HepG2 (cell line): ENCODE results near the gene HLA-DPA1. TPM values are rescaled to one million over a fixed set of nuclear protein-coding genes. Genes with fewer than 3 reads are reported as not detected.

Source experiments
- ATAC-seq: fragments of 200-7000 bp; cut with Tn5 transposase; 3 replicates; pipeline ENCODE4 v1.9.1; 2020; ENCODE audit warnings: mild to moderate bottlenecking, moderate library complexity
- BruUV-seq: library from RNA; stranded (reverse); fragments of 400-500 nt; replicated peaks from 2 replicates; lab custom pipeline; 2021; lab: Mats Ljungman, UMichigan
- CTCF ChIA-PET: fragments of 300-600 bp; formaldehyde crosslinking; extraction: SDS; loops from one replicate; lab custom pipeline; 2021; ENCODE audit warnings: low total read pairs, inconsistent platforms, low intra/inter-chr PET ratio; lab: Yijun Ruan, JAX
- POLR2A ChIA-PET: fragments of 350-600 bp; sonication (Branson Sonifier 250); formaldehyde crosslinking; loops from one replicate; lab custom pipeline; 2020; ENCODE audit warnings: antibody characterized with exemption, inconsistent platforms; lab: Yijun Ruan, JAX
- DNase-seq: peaks from one replicate; pipeline ENCODE4 v3.0.0-alpha.2; 2015; ENCODE audit warnings: low spot score
- FAIRE-seq: peaks from 3 replicates; lab custom pipeline; 2011; peaks lifted over from hg19 to GRCh38; lab: Jason Lieb, UNC
- H2AFZ ChIP-seq: one replicate; pipeline ENCODE4 v1.6.1; 2011; ENCODE audit warnings: low read length, inconsistent platforms
- H3K27ac ChIP-seq: fragments of 300-600 bp; 3 replicates; pipeline ENCODE4 v1.8.0; 2011; ENCODE audit warnings: mixed run types, mild to moderate bottlenecking, mixed read lengths, low read length, inconsistent platforms; ENCODE audit not compliant: insufficient read depth; ENCODE audit errors: extremely low read length
- H3K27me3 ChIP-seq, 2 experiments: fragments of 200-600 bp in 1 of 2; 2 replicates in 1 of 2; 3 replicates in 1 of 2; pipeline versions ENCODE4 v1.6.0 to v1.8.0; 2011; ENCODE audit warnings: low read length in 2 of 2, mild to moderate bottlenecking in 2 of 2, moderate library complexity in 2 of 2, inconsistent platforms in 1 of 2; ENCODE audit not compliant: insufficient read depth in 2 of 2, control insufficient read depth in 1 of 2
- H3K36me3 ChIP-seq, 2 experiments: fragments of 200-600 bp in 1 of 2; replicated peaks in 1 of 2; 2 replicates in 1 of 2; 3 replicates in 1 of 2; pipeline versions ENCODE4 v1.5.1 to v1.8.0; 2011; ENCODE audit warnings: low read length in 2 of 2, inconsistent platforms in 1 of 2; ENCODE audit not compliant: insufficient read depth in 2 of 2, control insufficient read depth in 1 of 2
- H3K4me1 ChIP-seq: 2 replicates; pipeline ENCODE4 v1.5.1; 2012; ENCODE audit warnings: low read length, inconsistent platforms; ENCODE audit not compliant: insufficient read depth
- H3K4me2 ChIP-seq: 2 replicates; pipeline ENCODE4 v1.6.0; 2011; ENCODE audit warnings: low read depth, low read length, inconsistent platforms
- H3K4me3 ChIP-seq, 3 experiments: fragments of 200-600 bp in 1 of 3; sonication (generic), shearing (Covaris generic) in 1 of 3; replicated peaks in 1 of 3; 2 replicates each; pipeline ENCODE4 v1.5.1; 2011 to 2016; ENCODE audit warnings: low read length in 3 of 3, inconsistent platforms in 2 of 3, low read depth in 2 of 3, mild to moderate bottlenecking in 2 of 3, control low read depth in 1 of 3, mixed read lengths in 1 of 3; ENCODE audit not compliant: insufficient read depth in 1 of 3
- H3K79me2 ChIP-seq: one replicate; pipeline ENCODE4 v1.6.1; 2011; ENCODE audit warnings: low read length, inconsistent platforms; ENCODE audit not compliant: insufficient read depth
- H3K9ac ChIP-seq: 2 replicates; pipeline ENCODE4 v1.6.0; 2011; ENCODE audit warnings: mild to moderate bottlenecking, low read depth, low read length, inconsistent platforms; ENCODE audit not compliant: insufficient read depth
- H3K9me3 ChIP-seq: 2 replicates; pipeline ENCODE4 v1.5.1; 2012; ENCODE audit warnings: mild to moderate bottlenecking, low read length
- H4K20me1 ChIP-seq: 2 replicates; pipeline ENCODE4 v1.6.0; 2011; ENCODE audit warnings: inconsistent platforms, mild to moderate bottlenecking, low read length, moderate library complexity; ENCODE audit not compliant: insufficient read depth
- FOXO1 ChIP-seq: sonication (generic); formaldehyde crosslinking; IDR thresholded peaks from 2 replicates; pipeline ENCODE4 v1.4.0; 2020; ENCODE audit warnings: missing genetic modification reagents
- NFKB2 ChIP-seq: sonication (generic); formaldehyde crosslinking; IDR thresholded peaks from 2 replicates; pipeline ENCODE4 v1.4.0; 2020; ENCODE audit warnings: missing genetic modification reagents, borderline replicate concordance
- PITX1 ChIP-seq: sonication (generic); formaldehyde crosslinking; IDR thresholded peaks from 2 replicates; pipeline ENCODE4 v1.5.1; 2020; ENCODE audit warnings: mild to moderate bottlenecking, missing genetic modification reagents
- PTBP1 ChIP-seq: fragments of 200-400 bp; formaldehyde crosslinking; IDR thresholded peaks from 2 replicates; pipeline ENCODE4 v1.6.1; 2018; ENCODE audit warnings: low read length, low read depth; ENCODE audit not compliant: poor library complexity, severe bottlenecking
- SAFB2 ChIP-seq: sonication (generic); formaldehyde crosslinking; IDR thresholded peaks from 2 replicates; pipeline ENCODE4 v1.5.1; 2020; ENCODE audit warnings: missing genetic modification reagents, low read depth, mild to moderate bottlenecking, borderline replicate concordance
- ZBTB7A ChIP-seq: sonication (generic); formaldehyde crosslinking; IDR thresholded peaks from 2 replicates; pipeline ENCODE4 v1.8.0; 2022; ENCODE audit warnings: mild to moderate bottlenecking, missing genetic modification reagents
- ZEB1 ChIP-seq: IDR thresholded peaks from 2 replicates; pipeline ENCODE4 v1.6.1; 2012; ENCODE audit warnings: mild to moderate bottlenecking, low read depth, inconsistent platforms; ENCODE audit not compliant: insufficient replicate concordance
- ZFP37 ChIP-seq: sonication (generic); formaldehyde crosslinking; IDR thresholded peaks from 2 replicates; pipeline ENCODE4 v1.4.0; 2020; ENCODE audit warnings: missing genetic modification reagents, borderline replicate concordance
- ZNF260 ChIP-seq: sonication (generic); formaldehyde crosslinking; IDR thresholded peaks from 2 replicates; pipeline ENCODE4 v1.4.0; 2020; ENCODE audit warnings: missing genetic modification reagents, low read depth, mild to moderate bottlenecking, borderline replicate concordance
- ZNF329 ChIP-seq: sonication (generic); formaldehyde crosslinking; IDR thresholded peaks from 2 replicates; pipeline ENCODE4 v1.9.0; 2021; ENCODE audit warnings: low read depth, mild to moderate bottlenecking, missing genetic modification reagents
- ZNF577 ChIP-seq: sonication (generic); formaldehyde crosslinking; IDR thresholded peaks from 2 replicates; pipeline ENCODE4 v1.4.0; 2020; ENCODE audit warnings: mild to moderate bottlenecking, low read depth, missing genetic modification reagents, borderline replicate concordance
- ZNF720 ChIP-seq: sonication (generic); formaldehyde crosslinking; IDR thresholded peaks from 2 replicates; pipeline ENCODE4 v1.4.0; 2020; ENCODE audit warnings: missing genetic modification reagents
- ZSCAN20 ChIP-seq: sonication (generic); formaldehyde crosslinking; IDR thresholded peaks from 2 replicates; pipeline ENCODE4 v1.4.0; 2020; ENCODE audit warnings: missing genetic modification reagents, mild to moderate bottlenecking, borderline replicate concordance
- WGBS: methylation state at CpG from one replicate; pipeline ENCODE4 v1.1.6; 2017; ENCODE audit warnings: low lambda C conversion rate; 5-methylcytosine and 5-hydroxymethylcytosine counted together
- in situ Hi-C: cut with HindIII; loops from 2 replicates; pipeline ENCODE4 v1.10.0; 2017; ENCODE audit warnings: low pct_unique_long_range_greater_than_20kb; ENCODE audit not compliant: extremely low pct_ligation_motif_present
- intact Hi-C: fragments of 100-400 bp; cut with micrococcal nuclease; formaldehyde crosslinking; loops from one replicate; pipeline ENCODE4 v1.10.0; 2022; ENCODE audit not compliant: unreplicated experiment
- polyA plus RNA-seq, 8 experiments: library from polyadenylated mRNA; depleted of rRNA in 3 of 8; stranded (reverse) in 7 of 8; unstranded in 1 of 8; fragments of >200 nt; fragmentation: Illumina TruSeq in 4 of 8; extraction: Trizol in 4 of 8; gene quantifications; 2 replicates each; pipeline versions ENCODE4 v1.2.1 to v1.2.3, GENCODE V29; 2011 to 2016; ENCODE audit warnings: low read depth in 4 of 8, missing spikeins in 1 of 8, mixed read lengths in 1 of 8; ENCODE audit not compliant: insufficient read depth in 1 of 8
- total RNA-seq, 5 experiments: library from RNA; depleted of rRNA; stranded (reverse); fragments of >200 nt; fragmentation: Illumina TruSeq; extraction: Trizol; gene quantifications; 2 replicates each; pipeline ENCODE4 v1.2.3, GENCODE V29; 2016; ENCODE audit warnings: low read depth in 1 of 5
- TF ChIP-seq, protein P1 (sequence below): sonication (generic); formaldehyde crosslinking; IDR thresholded peaks from 2 replicates; pipeline ENCODE4 v1.4.0; 2020; ENCODE audit warnings: mild to moderate bottlenecking, missing genetic modification reagents
- TF ChIP-seq, protein P2 (sequence below): sonication (generic); formaldehyde crosslinking; IDR thresholded peaks from 2 replicates; pipeline ENCODE4 v1.9.0; 2021; ENCODE audit warnings: missing genetic modification reagents, mild to moderate bottlenecking, borderline replicate concordance
- TF ChIP-seq, protein P3 (sequence below): fragments of 450-650 bp; IDR thresholded peaks from 2 replicates; pipeline ENCODE4 v1.6.1; 2017; ENCODE audit warnings: mild to moderate bottlenecking
- TF ChIP-seq, protein P4 (sequence below): sonication (generic); formaldehyde crosslinking; IDR thresholded peaks from 2 replicates; pipeline ENCODE4 v1.8.1; 2022; ENCODE audit warnings: mild to moderate bottlenecking, missing genetic modification reagents

Gene HLA-DPA1
- total and polyA plus RNA-seq, 2 of the 13 experiments (the other 11 are each of a cell fraction or from before 2014, with no cell fraction given): not detected

DNA sequence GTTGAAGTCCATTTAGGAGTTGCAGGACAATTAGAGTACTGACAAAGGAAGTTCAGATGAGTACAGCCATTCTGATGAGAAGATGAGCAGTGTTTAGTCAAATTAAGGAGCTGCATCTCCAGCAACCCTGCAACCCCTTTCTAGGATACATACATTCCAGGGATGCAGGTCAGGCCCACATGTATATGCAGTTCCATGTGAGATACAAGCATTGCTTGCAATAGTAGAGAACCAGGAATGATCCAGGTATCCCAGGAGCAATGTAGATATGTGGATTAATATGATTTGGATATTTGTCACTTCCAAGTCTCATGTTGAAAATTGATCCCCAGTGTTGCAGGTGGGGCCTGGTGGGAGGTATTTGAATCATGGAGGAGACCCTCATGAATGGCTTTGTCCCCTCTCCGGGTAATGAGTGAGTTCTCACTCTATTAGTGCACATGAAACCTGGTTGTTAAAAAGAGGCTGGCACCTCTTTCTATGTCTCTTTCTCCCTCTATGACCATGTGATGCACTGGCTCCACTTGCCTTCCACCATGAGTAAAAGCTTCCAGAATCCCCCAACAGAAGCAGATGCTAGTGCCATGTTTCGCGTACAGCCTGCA, 6.4 kb downstream of the HLA-DPA1 start:
- Histone ChIP-seq H3K9me3 (no peaks in the 10 kb centered on the region), H3K27me3 (peaks cover 0 to 7% of the 10 kb centered on the region in 2 experiments; a peak in 1 of 5 replicates), H3K4me3 (no peak overlapping the region), H3K4me1 (no peaks in the 10 kb centered on the region), H3K9ac (no peak overlapping the region), H3K36me3 (no peaks in the 10 kb centered on the region), H2AFZ (no peak overlapping the region), H3K79me2 (no peaks in the 10 kb centered on the region), H4K20me1 (no peaks in the 10 kb centered on the region), H3K4me2 (no peak overlapping the region), H3K27ac (no peak overlapping the region)
- WGBS: 63% methylated on average over 3 of the region's 3 CpGs
- intact Hi-C loops: no loop called here
- no TSS peak for BruUV-seq
- CTCF ChIA-PET: no interaction called here
- ATAC-seq (no peak), FAIRE-seq (no peak), DNase-seq (no peak)
- POLR2A ChIA-PET: no interaction called here
- in situ Hi-C loops: no loop called here
- no peak for TF ChIP-seq ZBTB7A (CRISPR knock-in tag)
- TF ChIP-seq ZEB1: no peak
- TF ChIP-seq FOXO1 (CRISPR knock-in tag): no peak
- TF ChIP-seq PTBP1: no peak
- no peak for TF ChIP-seq ZNF577 (CRISPR knock-in tag)
- TF ChIP-seq, protein P1, sequence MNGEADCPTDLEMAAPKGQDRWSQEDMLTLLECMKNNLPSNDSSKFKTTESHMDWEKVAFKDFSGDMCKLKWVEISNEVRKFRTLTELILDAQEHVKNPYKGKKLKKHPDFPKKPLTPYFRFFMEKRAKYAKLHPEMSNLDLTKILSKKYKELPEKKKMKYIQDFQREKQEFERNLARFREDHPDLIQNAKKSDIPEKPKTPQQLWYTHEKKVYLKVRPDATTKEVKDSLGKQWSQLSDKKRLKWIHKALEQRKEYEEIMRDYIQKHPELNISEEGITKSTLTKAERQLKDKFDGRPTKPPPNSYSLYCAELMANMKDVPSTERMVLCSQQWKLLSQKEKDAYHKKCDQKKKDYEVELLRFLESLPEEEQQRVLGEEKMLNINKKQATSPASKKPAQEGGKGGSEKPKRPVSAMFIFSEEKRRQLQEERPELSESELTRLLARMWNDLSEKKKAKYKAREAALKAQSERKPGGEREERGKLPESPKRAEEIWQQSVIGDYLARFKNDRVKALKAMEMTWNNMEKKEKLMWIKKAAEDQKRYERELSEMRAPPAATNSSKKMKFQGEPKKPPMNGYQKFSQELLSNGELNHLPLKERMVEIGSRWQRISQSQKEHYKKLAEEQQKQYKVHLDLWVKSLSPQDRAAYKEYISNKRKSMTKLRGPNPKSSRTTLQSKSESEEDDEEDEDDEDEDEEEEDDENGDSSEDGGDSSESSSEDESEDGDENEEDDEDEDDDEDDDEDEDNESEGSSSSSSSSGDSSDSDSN (CRISPR knock-in tag): no peak
- TF ChIP-seq ZNF720 (CRISPR knock-in tag): no peak
- TF ChIP-seq, protein P2, sequence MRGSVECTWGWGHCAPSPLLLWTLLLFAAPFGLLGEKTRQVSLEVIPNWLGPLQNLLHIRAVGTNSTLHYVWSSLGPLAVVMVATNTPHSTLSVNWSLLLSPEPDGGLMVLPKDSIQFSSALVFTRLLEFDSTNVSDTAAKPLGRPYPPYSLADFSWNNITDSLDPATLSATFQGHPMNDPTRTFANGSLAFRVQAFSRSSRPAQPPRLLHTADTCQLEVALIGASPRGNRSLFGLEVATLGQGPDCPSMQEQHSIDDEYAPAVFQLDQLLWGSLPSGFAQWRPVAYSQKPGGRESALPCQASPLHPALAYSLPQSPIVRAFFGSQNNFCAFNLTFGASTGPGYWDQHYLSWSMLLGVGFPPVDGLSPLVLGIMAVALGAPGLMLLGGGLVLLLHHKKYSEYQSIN: no peak
- no peak for TF ChIP-seq SAFB2 (CRISPR knock-in tag)
- no peak for TF ChIP-seq ZNF260 (CRISPR knock-in tag)
- TF ChIP-seq ZFP37 (CRISPR knock-in tag): no peak
- TF ChIP-seq, protein P3, sequence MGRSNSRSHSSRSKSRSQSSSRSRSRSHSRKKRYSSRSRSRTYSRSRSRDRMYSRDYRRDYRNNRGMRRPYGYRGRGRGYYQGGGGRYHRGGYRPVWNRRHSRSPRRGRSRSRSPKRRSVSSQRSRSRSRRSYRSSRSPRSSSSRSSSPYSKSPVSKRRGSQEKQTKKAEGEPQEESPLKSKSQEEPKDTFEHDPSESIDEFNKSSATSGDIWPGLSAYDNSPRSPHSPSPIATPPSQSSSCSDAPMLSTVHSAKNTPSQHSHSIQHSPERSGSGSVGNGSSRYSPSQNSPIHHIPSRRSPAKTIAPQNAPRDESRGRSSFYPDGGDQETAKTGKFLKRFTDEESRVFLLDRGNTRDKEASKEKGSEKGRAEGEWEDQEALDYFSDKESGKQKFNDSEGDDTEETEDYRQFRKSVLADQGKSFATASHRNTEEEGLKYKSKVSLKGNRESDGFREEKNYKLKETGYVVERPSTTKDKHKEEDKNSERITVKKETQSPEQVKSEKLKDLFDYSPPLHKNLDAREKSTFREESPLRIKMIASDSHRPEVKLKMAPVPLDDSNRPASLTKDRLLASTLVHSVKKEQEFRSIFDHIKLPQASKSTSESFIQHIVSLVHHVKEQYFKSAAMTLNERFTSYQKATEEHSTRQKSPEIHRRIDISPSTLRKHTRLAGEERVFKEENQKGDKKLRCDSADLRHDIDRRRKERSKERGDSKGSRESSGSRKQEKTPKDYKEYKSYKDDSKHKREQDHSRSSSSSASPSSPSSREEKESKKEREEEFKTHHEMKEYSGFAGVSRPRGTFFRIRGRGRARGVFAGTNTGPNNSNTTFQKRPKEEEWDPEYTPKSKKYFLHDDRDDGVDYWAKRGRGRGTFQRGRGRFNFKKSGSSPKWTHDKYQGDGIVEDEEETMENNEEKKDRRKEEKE: no peak
- no peak for TF ChIP-seq PITX1 (CRISPR knock-in tag)
- no peak for TF ChIP-seq NFKB2 (CRISPR knock-in tag)
- TF ChIP-seq ZSCAN20 (CRISPR knock-in tag): no peak
- no peak for TF ChIP-seq ZNF329 (CRISPR knock-in tag)
- TF ChIP-seq, protein P4, sequence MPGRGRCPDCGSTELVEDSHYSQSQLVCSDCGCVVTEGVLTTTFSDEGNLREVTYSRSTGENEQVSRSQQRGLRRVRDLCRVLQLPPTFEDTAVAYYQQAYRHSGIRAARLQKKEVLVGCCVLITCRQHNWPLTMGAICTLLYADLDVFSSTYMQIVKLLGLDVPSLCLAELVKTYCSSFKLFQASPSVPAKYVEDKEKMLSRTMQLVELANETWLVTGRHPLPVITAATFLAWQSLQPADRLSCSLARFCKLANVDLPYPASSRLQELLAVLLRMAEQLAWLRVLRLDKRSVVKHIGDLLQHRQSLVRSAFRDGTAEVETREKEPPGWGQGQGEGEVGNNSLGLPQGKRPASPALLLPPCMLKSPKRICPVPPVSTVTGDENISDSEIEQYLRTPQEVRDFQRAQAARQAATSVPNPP (CRISPR knock-in tag): no peak
